Measurements from ENCODE around the gene OSGIN1.

OSGIN1 gene

DNA sequence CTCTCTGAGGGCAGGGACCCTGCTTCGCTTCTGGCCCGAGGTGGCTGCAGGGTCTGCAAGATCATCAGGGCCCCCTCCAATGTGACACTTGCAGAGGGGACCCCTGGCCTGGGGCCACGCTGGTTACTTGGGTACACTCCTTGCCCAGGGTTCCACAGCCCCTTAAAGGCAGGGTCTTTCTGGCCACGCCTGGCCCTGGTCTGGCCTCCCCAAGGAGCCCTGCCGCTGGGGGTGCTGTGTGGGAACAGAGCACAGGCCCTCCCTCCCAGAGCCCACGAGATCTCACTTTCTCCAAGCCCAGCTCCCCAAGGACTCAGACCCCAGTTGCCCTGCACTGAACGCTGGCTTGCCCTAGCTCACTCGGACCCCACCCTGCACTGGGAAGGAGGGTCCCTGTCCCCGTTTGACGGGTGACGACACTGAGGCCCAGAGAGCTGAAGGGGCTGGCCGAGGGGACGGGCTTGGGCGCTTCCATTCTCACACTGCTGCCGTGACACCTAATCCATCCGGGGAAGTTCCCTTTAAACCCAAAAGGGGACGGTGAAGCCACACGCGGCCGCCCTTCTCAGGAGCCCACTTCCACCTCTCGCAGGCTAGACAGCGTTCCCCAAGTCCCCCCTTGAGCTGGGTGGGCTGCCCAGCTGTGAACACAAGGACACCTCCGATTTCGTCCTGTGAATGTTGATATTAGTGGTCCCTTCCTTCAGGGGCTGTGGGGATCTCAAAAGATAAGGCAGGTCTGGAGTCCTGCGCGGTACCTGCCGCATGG, 26.9 kb upstream of the OSGIN1 start:
- no peak for DNase-seq (ENCODE audit: low spot score)

DNA sequence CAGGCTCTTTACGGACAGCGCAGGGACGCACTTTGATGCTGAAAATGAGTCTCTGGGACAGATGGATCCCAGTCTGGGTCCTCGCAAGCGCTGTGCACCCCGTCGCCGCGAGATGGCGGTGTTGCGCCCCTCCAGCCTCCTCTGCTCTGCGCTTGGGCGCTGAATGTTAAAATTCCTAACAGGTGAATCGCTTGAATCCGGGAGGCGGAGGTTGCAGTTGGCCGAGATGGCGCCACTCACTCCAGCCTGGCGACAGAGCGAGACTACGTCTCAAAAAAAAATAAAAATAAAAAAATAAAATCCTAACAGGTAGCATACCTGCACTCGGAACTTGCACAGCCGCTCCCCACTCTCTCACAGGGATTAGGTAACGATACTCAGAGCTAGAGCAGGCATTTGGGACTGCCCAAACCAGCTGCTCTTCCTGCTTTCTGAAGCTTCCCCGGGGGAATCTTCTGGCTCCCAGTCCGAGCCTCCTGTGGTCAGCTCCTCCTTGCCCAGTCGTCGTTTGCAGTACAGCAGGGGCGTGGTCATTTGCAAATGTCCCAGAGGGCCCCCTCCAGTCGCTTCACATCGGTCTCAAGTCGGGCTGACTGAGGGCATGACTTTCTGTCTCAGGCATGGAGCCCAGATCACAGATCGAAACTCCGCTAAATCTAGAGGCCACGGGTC, 26.2 kb upstream of the OSGIN1 start:
- DNase-seq (ENCODE audit: low spot score) = peak; percentile 92

DNA sequence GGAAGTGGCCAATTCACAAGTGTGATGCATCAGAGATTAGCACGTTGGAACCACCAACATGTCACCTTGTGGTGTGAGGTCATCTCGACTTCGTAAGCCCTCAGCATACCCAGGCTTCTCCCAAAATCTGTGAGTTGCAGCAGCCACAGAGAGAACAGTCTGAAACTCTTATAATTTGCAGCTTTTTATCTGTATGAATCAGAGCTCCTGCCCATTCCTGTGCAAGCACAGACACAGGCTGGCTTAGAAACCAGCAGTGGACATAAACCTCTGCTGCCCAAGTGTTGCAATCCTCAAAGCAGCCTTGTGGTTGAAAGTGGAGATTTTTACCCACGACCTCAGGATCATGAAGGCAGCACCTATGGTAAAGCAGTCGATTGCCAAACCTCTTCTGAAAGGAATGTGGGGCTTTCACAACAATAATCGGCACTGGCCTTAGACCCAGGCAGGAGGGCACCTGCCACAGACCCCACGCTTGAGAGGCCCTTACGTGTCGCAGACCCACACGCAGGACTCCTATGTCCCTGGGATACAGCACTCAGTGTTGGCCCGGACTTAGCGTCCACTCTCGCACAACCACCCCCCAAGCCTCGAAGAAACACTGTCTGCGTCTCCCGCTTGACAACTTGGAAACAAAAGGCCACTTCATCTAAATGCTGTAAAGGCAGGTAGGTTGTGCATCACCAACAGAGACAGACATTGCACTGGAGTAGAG, 24.5 kb upstream of the OSGIN1 start:
- DNase-seq (ENCODE audit: low spot score) = peak; percentile 48

DNA sequence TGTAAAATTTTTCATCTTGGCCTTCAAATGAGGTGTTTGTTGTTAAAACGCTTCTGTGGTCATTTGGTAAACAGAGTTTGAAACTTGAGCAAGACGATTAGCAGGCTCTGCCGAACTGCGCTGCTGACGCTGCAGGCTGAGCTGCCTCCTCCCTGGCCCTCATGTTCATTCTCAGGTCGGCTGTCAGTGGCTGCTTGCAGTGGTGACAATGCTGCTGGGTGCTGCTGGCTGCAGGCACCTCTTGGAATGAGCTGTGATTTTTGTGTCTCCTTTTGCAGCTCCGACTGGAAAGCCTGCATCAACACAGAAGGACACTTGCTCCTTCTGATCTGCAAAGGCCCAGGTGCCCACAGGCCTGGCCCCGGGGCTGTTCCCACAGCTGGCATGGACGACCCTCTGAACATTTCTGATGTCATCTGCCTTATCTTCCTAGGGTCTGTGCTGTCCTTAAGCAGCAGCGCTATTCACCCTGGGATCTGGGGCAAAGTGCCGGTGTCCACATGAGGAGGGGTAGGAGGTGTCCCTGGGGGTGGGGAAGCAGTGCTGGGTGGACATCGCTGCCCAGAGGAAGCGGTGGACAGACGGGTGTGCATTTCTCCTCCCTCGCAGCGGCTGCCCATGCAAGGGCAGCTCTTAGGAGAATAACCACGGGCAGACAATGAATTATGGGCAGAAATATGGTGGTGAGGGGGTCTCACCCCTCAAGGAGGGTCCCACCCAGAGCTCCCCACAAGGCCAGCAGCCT, 23.1 kb upstream of the OSGIN1 start:
- DNase-seq (ENCODE audit: low spot score) = no peak

DNA sequence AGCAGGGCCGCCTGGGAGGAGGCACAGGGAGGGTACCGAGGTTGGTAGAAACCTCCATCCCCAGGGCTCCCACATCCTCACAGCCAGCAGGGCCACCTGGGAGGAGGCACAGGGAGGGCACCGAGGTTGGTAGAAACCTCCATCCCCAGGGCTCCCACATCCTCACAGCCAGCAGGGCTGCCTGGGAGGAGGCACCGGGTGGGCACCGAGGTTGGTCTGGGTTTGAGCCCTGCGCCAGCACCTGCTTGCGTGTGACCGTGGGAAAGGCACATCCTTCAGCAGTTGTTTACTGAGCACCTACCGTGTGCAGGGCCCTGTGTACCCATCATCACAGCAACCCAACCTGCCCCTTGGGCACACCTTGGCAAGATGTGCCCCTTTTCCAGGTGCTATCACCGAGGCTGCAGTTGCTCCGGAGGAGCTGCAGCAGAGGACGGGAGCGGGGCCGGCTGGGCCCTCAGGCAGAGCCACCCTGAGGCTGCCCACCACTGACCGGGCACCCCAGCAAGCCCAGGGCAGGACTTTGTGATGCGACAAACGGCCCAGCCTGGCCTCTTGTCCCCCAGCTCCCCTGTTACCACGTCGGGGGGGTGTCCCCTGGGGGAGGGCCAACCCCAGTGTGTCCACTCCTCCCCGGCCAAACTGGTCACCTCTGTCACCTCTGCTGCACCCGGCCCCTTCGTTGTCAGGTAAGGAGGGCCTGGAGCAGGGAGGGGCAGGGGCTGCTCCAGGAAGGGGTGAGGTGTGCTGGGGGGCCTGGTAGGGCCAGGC, 22.1 kb upstream of the OSGIN1 start:
- DNase-seq (ENCODE audit: low spot score) = no peak

DNA sequence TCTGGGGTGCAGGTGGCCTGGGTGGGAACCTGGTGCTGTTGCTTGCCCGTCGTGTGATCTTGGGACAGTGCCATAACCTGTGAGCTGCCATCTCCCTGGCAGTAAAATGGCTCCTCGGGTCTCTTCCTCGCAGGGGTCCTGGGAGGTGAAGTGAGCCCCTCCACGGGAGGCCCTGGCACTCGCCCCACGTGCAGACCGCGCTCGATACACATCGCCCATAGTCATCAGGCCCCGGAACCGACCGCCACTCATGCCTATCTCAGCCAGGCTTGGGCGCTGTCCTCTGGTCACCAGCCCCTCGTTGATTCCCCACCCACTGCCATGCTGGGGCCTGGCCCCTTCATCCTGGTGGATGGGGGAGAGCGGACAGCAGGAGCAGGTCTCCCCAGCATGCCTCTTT, 21.5 kb upstream of the OSGIN1 start:
- DNase-seq (ENCODE audit: low spot score) = no peak

DNA sequence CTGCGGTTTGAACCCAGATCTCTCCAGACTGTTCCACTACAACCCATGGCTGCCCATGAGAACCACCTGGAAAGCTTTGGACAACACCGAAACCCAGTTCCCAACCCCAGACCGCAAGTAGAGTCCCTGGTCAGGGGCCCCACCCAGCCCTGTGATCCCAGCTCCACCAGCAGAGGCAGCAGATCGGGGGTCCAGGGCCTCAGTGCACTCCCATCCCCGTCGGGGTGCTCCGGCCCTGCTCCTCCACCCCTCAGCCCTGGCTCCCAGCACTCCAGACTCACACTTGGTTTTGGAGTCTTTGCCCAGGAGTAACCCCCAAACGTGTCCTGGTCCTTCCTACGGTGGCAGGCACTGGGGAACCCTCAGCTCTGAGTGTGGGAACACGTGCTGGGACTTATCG, 20.7 kb upstream of the OSGIN1 start:
- no peak for DNase-seq (ENCODE audit: low spot score)

DNA sequence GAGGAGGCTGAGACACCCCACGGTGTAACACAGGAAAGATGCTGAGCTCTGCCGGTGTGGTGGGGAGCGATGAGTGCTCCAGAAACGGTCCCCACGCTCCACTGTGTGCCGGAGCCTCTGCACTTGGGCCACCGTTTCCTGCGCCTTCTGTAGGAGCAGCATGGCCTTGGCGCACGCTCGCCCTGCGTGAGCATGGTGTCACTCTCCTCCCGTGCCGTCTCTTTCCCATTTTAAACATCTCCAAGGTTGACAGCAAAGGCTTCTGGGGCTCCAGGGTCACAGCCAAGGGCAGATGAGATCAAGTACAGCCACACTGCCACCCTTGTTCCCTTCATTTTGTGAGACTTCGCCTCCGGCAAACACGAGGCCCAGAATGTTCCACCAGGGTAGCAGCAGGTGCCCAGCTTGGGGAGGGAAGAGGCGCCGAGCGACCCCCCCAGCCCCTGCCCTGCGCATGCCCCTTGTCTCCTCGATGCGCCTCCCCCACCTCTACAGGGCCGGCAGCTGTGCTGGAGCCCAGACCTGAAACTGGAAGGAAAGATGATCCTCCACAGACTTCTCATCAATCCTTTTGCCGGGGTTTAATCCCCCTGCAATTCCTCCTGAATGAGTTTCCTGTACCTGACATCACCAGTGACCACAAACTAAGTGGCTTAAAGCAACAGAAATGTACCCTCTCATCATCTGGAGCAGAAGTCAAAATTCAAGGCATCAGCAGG, 19.9 kb upstream of the OSGIN1 start:
- DNase-seq (ENCODE audit: low spot score) = no peak

DNA sequence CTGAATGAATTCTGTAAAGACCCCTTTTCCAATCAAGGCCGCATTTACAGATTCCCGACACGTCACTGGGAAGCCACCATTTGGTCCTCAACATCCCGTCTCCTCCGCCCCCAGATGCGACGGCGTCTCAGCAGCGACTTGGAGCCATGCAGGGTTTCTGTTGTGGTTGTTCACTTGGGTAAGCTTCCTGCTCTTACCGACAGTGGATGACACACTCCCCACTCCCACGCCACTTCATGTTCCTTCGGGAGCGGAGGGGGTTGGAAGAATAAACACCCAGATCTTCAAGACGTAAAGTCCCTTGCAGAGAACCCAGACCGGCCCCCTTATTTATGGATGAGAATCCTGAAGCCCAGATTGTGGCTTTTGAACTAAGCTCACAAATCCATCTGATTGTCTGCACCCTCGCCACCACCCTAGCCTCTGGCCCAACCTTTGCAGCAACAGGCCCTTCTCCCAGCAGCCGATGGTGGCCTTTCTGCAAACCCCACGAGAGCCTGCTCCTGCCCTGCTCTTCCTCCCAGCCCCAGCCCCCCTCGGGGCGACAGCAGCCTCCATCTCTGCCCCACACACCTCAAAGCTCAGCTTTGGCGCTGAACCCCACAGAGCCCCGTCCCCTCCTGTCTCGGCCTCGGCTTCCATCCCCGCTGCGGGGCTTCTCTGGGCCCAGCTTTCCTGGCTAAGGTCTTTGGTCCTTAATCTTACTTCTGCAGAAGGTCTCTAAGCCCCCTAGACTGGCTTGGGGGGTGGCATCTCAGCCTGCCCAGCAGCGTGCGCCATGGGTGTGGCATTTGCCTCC, 19.0 kb upstream of the OSGIN1 start:
- no peak for DNase-seq (ENCODE audit: low spot score)

DNA sequence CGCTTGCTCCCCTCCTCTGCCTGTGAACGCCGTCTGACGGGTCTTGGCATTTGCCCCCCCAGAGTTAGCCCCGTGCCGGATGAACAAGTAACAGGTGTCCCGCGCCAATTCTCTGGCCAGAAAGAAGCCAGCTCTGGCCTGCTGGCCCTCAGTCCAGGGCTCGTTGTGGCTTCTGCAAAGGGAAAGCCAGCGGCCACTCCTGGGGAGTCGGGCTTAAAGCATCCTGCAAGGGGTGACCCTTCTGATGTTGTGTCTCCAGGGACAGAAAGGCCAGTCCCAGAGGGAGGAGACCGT, 18.4 kb upstream of the OSGIN1 start:
- DNase-seq (ENCODE audit: low spot score) = no peak

DNA sequence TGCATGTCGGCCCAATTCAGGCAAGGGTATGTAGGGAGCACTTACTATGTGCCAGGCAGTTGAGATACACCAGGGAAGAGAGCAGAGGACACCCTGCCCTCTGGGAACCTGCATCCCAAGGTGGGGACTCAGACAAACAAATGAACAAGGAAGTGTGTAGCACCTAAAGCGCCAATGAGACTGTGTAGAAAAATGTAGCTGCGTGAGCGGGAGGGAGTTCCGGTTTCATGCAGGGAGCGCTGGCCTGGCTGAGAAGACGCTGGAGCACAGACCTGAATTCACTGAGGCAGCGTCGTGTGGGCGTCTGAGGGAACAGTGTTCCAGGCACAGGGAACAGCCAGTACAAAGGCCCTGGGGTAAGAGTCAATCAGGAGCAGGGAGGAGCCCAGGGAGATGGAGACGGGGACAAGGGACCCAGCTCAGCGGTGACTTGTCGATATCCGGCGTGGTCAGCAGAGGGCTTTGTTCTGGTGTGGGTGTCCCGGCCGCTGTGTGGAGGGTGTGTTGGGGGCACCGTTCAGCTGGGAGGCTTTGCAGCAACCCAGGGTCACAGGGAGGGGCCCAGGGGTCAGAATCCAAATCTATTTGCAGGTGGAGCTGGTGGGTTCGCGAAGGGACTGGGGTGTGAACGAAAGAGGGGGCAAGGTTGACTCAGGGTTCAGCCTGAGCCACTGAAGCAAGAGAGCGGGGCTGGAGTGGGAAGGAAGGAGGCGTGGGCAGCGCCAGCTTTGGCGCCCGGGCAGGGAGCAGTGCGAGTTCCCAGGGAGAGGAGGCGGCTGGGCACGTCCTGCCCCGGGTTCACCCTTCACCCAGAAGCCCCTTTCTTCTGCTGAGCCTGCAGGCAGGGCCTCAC, 17.8 kb upstream of the OSGIN1 start:
- no peak for DNase-seq (ENCODE audit: low spot score)

DNA sequence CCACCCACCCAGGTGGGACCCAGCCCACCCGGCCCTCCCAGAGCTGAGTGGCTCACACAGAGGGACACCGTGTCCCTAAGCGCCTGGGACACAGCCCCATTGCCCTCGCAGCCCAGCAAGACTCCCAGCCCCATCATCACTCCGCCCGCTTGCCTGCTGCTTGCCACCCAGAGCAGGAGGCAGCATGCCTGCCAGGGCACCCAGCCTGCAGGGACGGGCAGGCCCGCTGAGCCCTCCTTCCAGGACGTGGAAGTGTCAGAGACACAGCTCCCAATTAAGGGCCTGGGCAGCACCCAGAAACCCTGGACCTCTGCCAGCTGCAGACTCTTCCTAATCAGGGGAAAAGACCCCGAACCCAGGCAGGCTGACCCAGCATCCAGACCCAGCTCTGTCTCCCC, 17.2 kb upstream of the OSGIN1 start:
- no peak for DNase-seq (ENCODE audit: low spot score)

DNA sequence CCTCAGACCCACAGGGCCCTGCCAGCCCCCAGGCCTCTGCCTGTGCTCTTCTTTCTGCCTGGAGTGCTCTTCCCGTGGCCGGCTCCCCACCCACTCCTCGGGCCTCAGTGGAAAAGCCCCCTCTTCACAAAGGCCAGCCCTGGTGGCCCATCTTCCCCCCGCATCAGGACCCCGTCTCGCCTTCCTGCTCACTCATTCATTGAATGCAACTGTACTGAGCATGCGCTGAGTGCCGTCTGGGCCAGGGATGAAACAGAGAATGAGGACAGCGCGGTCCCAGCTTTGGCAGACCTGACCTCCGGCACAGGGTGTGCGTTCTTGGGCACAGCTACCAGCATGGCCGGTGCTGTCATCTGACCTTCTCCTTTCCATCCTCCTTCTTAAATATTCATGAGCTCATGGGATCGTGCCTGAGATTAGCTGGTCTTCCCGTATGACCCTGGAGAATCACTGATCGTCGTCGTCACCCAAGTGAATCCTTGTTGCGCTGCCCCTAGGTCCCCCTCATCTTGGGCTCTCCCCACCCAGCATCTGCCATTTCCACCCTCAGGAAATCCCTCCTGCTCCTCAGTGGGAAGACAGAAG, 16.4 kb upstream of the OSGIN1 start:
- no peak for DNase-seq (ENCODE audit: low spot score)

DNA sequence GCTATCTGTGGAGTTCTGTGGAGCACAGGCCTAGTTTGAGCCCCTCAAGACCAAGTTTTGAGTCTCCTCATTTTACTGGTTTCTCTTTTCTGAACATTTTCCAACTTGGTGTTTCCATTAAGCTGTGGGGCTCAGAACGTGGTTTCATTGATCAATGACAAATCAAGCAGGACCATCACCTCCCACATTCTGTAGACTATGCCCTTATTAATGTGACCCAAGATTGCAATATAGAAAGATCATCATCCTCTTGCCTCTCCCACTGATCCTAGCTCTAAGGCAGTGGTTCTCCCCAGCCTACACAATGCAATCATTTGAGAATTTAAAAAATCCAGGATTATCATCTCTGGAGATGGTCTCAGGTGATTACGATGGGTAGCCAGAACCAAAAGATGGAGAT, 15.8 kb upstream of the OSGIN1 start:
- DNase-seq (ENCODE audit: low spot score) = no peak

DNA sequence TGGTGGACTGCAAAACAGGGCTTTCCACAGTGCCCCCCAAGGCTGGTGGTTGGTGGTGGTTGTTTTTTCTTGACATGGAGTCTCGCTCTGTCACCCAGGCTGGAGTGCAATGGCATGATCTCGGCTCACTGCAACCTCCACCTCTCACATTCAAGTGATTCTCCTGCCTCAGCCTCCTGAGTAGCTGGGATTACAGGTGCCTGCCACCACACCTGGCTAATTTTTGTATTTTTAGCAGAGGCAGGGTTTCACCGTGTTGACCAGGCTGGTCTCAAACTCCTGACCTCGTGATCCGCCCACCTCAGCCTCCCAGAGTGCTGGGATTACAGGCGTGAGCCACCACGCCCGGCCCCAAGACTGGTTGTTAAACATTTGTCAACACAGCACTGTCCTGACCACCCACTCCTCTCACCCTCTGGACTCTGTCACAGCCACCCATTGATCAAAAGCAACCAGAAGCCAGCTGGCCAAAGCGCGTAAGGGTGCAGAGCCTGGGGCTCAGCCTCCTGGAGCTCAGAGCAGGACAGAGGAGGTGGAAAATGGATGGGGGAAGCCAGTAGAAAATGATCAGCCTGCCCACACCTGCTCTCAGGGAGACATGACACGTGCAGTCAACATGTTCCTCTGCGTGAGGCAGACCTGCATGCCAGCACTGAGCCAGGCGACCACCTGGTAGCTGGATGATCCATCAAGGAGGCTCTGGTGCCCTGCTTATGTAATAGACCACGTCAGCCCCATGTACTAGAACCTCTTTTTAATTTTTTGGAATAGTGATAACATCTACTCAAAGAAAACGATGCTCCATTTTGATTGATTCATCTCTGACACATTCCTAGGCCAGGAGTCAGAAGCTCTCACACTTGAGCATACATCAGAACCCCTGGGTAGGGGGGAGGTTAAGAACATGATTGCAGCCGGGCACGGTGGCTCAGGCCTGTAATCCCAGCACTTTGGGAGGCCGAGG, 14.8 kb upstream of the OSGIN1 start:
- no peak for DNase-seq (ENCODE audit: low spot score)

DNA sequence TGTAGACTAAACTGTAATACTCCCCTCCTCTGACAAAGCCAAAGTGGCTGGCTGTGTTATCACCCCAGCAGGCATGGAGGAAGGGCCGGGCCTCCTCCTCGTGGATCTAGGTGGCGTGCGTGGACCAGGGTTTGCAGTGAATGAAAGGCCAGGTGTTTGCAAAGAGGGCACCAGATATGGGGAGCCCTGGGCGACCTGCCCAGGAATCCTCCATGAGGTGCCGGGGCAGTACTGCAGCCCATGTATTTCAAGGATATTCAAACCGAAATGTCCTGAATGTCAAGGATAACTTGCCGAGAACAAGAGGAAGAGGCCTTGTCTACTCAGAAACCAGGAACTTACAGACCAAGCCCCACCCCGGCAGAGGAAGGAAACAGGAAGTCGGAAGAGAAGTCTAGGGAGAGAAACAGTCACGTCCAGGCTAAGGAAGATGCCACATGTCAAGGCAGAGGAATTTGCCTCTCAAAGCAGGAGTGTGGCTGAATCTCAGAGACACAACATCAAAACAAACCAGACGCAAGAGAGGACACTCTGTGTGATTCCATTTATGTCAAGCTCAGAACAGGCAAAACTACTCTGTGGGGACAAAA, 13.7 kb upstream of the OSGIN1 start:
- no peak for DNase-seq (ENCODE audit: low spot score)

DNA sequence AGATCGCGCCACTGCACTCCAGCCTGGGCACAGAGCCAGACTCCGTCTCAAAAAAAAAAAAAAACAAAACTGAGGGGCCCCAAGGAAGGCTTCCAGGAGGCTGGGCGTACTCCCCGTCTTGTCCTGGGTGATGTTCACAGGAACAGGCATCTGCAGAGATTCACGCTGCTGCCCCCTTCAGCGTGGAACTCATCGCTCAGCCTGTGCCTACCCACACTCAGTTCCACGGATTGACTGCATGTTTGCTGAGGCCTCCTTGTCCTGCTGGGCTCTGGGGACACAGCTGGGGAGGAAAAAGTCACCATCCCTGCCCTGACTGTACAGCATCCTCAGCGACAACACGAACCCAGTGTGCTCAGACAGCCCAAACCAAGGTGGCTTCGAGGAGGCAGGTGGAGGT, 12.9 kb upstream of the OSGIN1 start:
- DNase-seq (ENCODE audit: low spot score) = no peak

Measured in kidney tubule cell (primary cell).